ENCODE results near the gene KRT35. TPM values are rescaled to one million over a fixed set of nuclear protein-coding genes. Genes with fewer than 3 reads are reported as not detected.

KRT35 gene
- total and polyA plus RNA-seq, 2 of the 13 experiments (the other 11 are each of a cell fraction or from before 2014, with no cell fraction given): not detected

- TF ChIP-seq GRHL1 (CRISPR knock-in tag; conservative IDR thresholded peaks at IDR 0.05): no peak
Measured at GRCh38 chr17:41486316-41486715, 5.4 kb upstream of the KRT35 start (continued).

- ChIA-PET CTCF (ENCODE audit: low intra/inter-chr PET ratio, low total read pairs) (interaction anchor here (3.9 kb wide), 1 partner anchor 64 kb away, joined by 39 read pairs; no protein-coding TSS in a partner anchor), POLR2A (no interaction called here)
- Histone ChIP-seq H3K4me2 (ENCODE audit: low read depth, low read length) (no peak overlapping the region), H3K27me3 (ENCODE audit: control insufficient read depth in 1 of 2, insufficient read depth in 2 of 2, low read length in 2 of 2) (peaks cover 1 to 31% of the 10 kb centered on the region in 2 experiments; a peak in 4 of 5 replicates), H3K9ac (ENCODE audit: insufficient read depth, low read depth, low read length) (no peak overlapping the region), H3K79me2 (ENCODE audit: insufficient read depth, low read length) (no peaks in the 10 kb centered on the region), H3K4me3 (replicated peaks in 1 of 3; ENCODE audit: insufficient read depth in 1 of 3, low read depth in 2 of 3, low read length in 3 of 3) (no peak overlapping the region), H3K36me3 (replicated peaks in 1 of 2; ENCODE audit: control insufficient read depth in 1 of 2, insufficient read depth in 2 of 2, low read length in 2 of 2) (no peaks in the 10 kb centered on the region), H3K4me1 (ENCODE audit: insufficient read depth, low read length) (no peaks in the 10 kb centered on the region), H4K20me1 (ENCODE audit: insufficient read depth, low read length) (no peaks in the 10 kb centered on the region), H2AFZ (ENCODE audit: low read length) (no peak overlapping the region), H3K9me3 (ENCODE audit: low read length) (no peaks in the 10 kb centered on the region), H3K27ac (ENCODE audit: extremely low read length, insufficient read depth, low read length) (no peak overlapping the region)
- BruUV-seq (replicated peaks): no TSS peak
- in situ Hi-C loops (cut with HindIII; ENCODE audit: extremely low pct_ligation_motif_present, low pct_unique_long_range_greater_than_20kb) (loop anchor here (5.0 kb wide), 1 partner anchor 62 kb away; no protein-coding TSS in a partner anchor), intact Hi-C loops (cut with micrococcal nuclease; ENCODE audit: unreplicated experiment) (no loop called here)
- WGBS (ENCODE audit: low lambda C conversion rate): 14% methylated on average over 8 of the region's 8 CpGs
- ATAC-seq: no peak
- FAIRE-seq: no peak
- DNase-seq (ENCODE audit: low spot score): no peak
- TF ChIP-seq ZHX2 (IDR thresholded peaks at IDR 0.05; ENCODE audit: low read depth) (no peak), ZHX2 (CRISPR knock-in tag; IDR thresholded peaks at IDR 0.05; ENCODE audit: borderline replicate concordance) (no peak), ZNF143 (CRISPR knock-in tag; IDR thresholded peaks at IDR 0.05) (no peak), MEF2D (CRISPR knock-in tag; IDR thresholded peaks at IDR 0.05) (no peak), NKX3-1 (CRISPR knock-in tag; IDR thresholded peaks at IDR 0.05) (no peak), ZBTB21 (CRISPR knock-in tag; IDR thresholded peaks at IDR 0.05) (no peak), FOXO4 (CRISPR knock-in tag; conservative IDR thresholded peaks at IDR 0.05) (no peak), SRSF9 (IDR thresholded peaks at IDR 0.05; ENCODE audit: borderline replicate concordance, insufficient read depth, low read depth, low read length, poor library complexity, severe bottlenecking) (no peak)
- TF ChIP-seq, protein P1, sequence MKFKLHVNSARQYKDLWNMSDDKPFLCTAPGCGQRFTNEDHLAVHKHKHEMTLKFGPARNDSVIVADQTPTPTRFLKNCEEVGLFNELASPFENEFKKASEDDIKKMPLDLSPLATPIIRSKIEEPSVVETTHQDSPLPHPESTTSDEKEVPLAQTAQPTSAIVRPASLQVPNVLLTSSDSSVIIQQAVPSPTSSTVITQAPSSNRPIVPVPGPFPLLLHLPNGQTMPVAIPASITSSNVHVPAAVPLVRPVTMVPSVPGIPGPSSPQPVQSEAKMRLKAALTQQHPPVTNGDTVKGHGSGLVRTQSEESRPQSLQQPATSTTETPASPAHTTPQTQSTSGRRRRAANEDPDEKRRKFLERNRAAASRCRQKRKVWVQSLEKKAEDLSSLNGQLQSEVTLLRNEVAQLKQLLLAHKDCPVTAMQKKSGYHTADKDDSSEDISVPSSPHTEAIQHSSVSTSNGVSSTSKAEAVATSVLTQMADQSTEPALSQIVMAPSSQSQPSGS (CRISPR knock-in tag; IDR thresholded peaks at IDR 0.05): no peak
Measured at GRCh38 chr17:41484920-41485904, 4.3 kb upstream of the KRT35 start.
